Osteoblast (primary cell): ENCODE data around the gene CCSER1. TPM values are rescaled to one million over a fixed set of nuclear protein-coding genes. Genes with fewer than 3 reads are reported as not detected.
A peak's percentile ranks its signal among the peaks of the same experiment; 100 is the strongest.
"Not testable (repeated sequence)": the region's sequence is repeated elsewhere in the genome, so short reads cannot be mapped to it uniquely, and the experiment has no call there.

Experiments
- DNase-seq: peaks from one replicate; pipeline ENCODE4 v3.0.0; 2011; ENCODE audit warnings: low spot score, mixed read lengths; ENCODE audit not compliant: insufficient read length; ENCODE audit errors: missing footprints
- H2AFZ ChIP-seq: 2 replicates; pipeline ENCODE4 v1.6.0; 2011; ENCODE audit warnings: mild to moderate bottlenecking, low read length
- H3K27ac ChIP-seq: 2 replicates; pipeline ENCODE4 v1.5.1; 2011; ENCODE audit warnings: mild to moderate bottlenecking, low read depth, low read length, moderate library complexity
- H3K27me3 ChIP-seq: 2 replicates; pipeline ENCODE4 v1.6.0; 2012; ENCODE audit warnings: mild to moderate bottlenecking, control low read depth, inconsistent platforms, low read length, moderate library complexity; ENCODE audit not compliant: insufficient read depth
- H3K36me3 ChIP-seq: 2 replicates; pipeline ENCODE4 v1.5.1; 2011; ENCODE audit warnings: mild to moderate bottlenecking, low read length, control low read depth, moderate library complexity; ENCODE audit not compliant: insufficient read depth
- H3K4me1 ChIP-seq: 2 replicates; pipeline ENCODE4 v1.5.1; 2011; ENCODE audit warnings: mild to moderate bottlenecking, low read length, control low read depth, moderate library complexity; ENCODE audit not compliant: insufficient read depth
- H3K4me2 ChIP-seq: 2 replicates; pipeline ENCODE4 v1.6.0; 2011; ENCODE audit warnings: mild to moderate bottlenecking, low read length; ENCODE audit not compliant: insufficient read depth
- H3K4me3 ChIP-seq: fragments of 200-600 bp; sonication (generic); 3 replicates; pipeline ENCODE4 v1.5.1; 2012; ENCODE audit warnings: mild to moderate bottlenecking, low read length, inconsistent platforms; ENCODE audit not compliant: insufficient read depth
- H3K79me2 ChIP-seq: 2 replicates; pipeline ENCODE4 v1.6.0; 2012; ENCODE audit warnings: mild to moderate bottlenecking, low read length, control low read depth, inconsistent platforms; ENCODE audit not compliant: insufficient read depth
- H3K9me3 ChIP-seq: 2 replicates; pipeline ENCODE4 v1.5.1; 2011; ENCODE audit warnings: low read depth, low read length, control low read depth
- H4K20me1 ChIP-seq: 2 replicates; pipeline ENCODE4 v1.6.0; 2012; ENCODE audit warnings: mild to moderate bottlenecking, low read length, control low read depth; ENCODE audit not compliant: insufficient read depth
- CTCF ChIP-seq: IDR thresholded peaks from 2 replicates; pipeline ENCODE4 v1.5.1; 2011; ENCODE audit warnings: mild to moderate bottlenecking, low read depth, low read length, moderate library complexity; ENCODE audit errors: extremely low read depth
- total RNA-seq: library from RNA; depleted of rRNA; stranded (reverse); fragments of >200 nt; gene quantifications from 2 replicates; pipeline ENCODE4 v1.2.3, GENCODE V29; 2012

Gene CCSER1
- total RNA-seq, 1 donor: under 0.01 TPM

- Histone ChIP-seq H3K27me3 (no peaks in the 10 kb centered on the region), H3K36me3 (no peaks in the 10 kb centered on the region), H2AFZ (no peak overlapping the region), H3K27ac (no peak overlapping the region), H3K4me3 (no peak overlapping the region), H3K79me2 (no peaks in the 10 kb centered on the region), H3K4me2 (no peak overlapping the region), H3K9me3 (no peaks in the 10 kb centered on the region), H4K20me1 (no peaks in the 10 kb centered on the region), H3K4me1 (no peaks in the 10 kb centered on the region)
- peak; percentile 1 for DNase-seq
- no peak for TF ChIP-seq CTCF
Observed at GRCh38 chr4:90876296-90876695, 749.1 kb downstream of the CCSER1 start.

GRCh38 chr4:90883519-90883918 lies 756.3 kb downstream of the CCSER1 start:
- no peaks in the 10 kb centered on the region for H3K27me3 ChIP-seq
- no peaks in the 10 kb centered on the region for H3K4me1 ChIP-seq
- no peak overlapping the region for H3K4me2 ChIP-seq
- no peak overlapping the region for H3K4me3 ChIP-seq
- H3K9me3 ChIP-seq: no peaks in the 10 kb centered on the region
- TF ChIP-seq CTCF: no peak
- no peak for DNase-seq
- no peaks in the 10 kb centered on the region for H3K36me3 ChIP-seq
- H3K27ac ChIP-seq: no peak overlapping the region
- no peaks in the 10 kb centered on the region for H4K20me1 ChIP-seq
- H3K79me2 ChIP-seq: no peaks in the 10 kb centered on the region
- no peak overlapping the region for H2AFZ ChIP-seq

GRCh38 chr4:90888571-90888970 lies 761.4 kb downstream of the CCSER1 start:
- H3K9me3 ChIP-seq: peaks cover 2% of the 10 kb centered on the region
- no peaks in the 10 kb centered on the region for H3K27me3 ChIP-seq
- DNase-seq: no peak
- no peak overlapping the region for H3K27ac ChIP-seq
- no peak overlapping the region for H2AFZ ChIP-seq
- no peak overlapping the region for H3K4me2 ChIP-seq
- H3K36me3 ChIP-seq: no peaks in the 10 kb centered on the region
- no peak overlapping the region for H3K4me3 ChIP-seq
- TF ChIP-seq CTCF: no peak
- H3K4me1 ChIP-seq: no peaks in the 10 kb centered on the region
- no peaks in the 10 kb centered on the region for H3K79me2 ChIP-seq
- H4K20me1 ChIP-seq: no peaks in the 10 kb centered on the region

- H3K4me2 ChIP-seq: no peak overlapping the region
- no peaks in the 10 kb centered on the region for H4K20me1 ChIP-seq
- H3K79me2 ChIP-seq: no peaks in the 10 kb centered on the region
- DNase-seq: no peak
- no peak overlapping the region for H2AFZ ChIP-seq
- H3K27ac ChIP-seq: no peak overlapping the region
- no peaks in the 10 kb centered on the region for H3K27me3 ChIP-seq
- H3K4me3 ChIP-seq: no peak overlapping the region
- H3K4me1 ChIP-seq: no peaks in the 10 kb centered on the region
- TF ChIP-seq CTCF: no peak
- no peaks in the 10 kb centered on the region for H3K36me3 ChIP-seq
- peaks cover 2% of the 10 kb centered on the region for H3K9me3 ChIP-seq
Observed at GRCh38 chr4:90889171-90889570, 762.0 kb downstream of the CCSER1 start.

GRCh38 chr4:90903413-90903812 lies 776.2 kb downstream of the CCSER1 start:
- H3K79me2 ChIP-seq, H3K36me3 ChIP-seq, H3K9me3 ChIP-seq, H2AFZ ChIP-seq, H4K20me1 ChIP-seq, DNase-seq, H3K27me3 ChIP-seq, H3K4me2 ChIP-seq, H3K4me1 ChIP-seq, H3K4me3 ChIP-seq, H3K27ac ChIP-seq: not testable (repeated sequence)
